Amygdala (tissue), 56 donors: Measurements from ENCODE around the gene C12orf43.
A peak's percentile ranks its signal among the peaks of the same experiment; 100 is the strongest.
"Not testable (repeated sequence)": the region's sequence is repeated elsewhere in the genome, so short reads cannot be mapped to it uniquely, and the experiment has no call there.

Source experiments
- DNase-seq, 56 donors: peaks; one replicate each; lab custom pipeline; 2025; lab: John Stamatoyannopoulos, UW

The C12orf43 gene, protein sequence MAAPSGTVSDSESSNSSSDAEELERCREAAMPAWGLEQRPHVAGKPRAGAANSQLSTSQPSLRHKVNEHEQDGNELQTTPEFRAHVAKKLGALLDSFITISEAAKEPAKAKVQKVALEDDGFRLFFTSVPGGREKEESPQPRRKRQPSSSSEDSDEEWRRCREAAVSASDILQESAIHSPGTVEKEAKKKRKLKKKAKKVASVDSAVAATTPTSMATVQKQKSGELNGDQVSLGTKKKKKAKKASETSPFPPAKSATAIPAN

DNA sequence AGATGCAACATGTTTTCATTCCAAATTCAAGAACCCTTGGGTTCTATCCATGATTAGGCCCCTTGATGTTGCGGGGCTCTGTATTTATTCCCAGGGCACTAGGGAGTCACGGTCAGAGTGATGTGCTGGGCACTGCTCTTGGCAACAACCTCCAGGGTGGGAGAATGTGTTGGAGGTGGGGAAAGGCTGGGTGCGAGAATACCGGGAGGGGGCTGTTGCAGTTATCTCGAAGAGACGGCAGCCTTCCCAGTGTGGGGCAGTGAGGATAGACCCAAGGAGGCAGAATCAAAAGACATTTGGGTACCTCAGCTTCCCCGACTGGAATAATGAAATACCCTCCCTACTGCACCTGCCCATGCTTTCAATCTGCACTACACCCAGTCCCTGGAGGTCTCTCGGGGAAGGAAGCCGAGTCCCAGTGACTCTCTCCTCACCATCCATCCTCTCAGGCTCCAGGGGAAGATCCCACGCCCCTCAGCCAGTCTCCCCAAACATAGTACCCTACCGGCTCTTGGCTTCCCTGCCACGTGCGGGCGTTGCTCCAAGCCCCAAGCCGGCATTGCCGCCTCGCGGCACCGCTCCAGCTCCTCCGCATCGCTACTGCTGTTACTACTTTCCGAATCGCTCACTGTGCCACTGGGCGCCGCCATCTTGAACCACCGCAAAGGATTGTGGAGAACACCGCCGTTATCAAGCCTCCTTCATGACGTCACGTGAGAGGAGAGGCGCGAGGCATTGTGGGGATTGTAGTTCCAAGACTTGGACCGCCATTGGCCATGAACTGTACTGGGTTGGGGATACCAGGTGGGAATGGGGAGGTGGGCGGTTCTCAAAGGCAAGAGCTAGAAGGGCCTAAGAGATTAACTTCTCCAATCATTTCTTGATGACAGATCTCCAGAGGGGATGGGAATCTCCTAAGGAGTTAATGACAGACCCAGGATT is at the start of gene C12orf43:
C12orf43 (minus strand) TSS at position 663 of the 942 bp plus-strand sequence; CDS start at position 650, 13 bp downstream.
- peak; percentile 38 to 98 (median 88) for DNase-seq

DNA sequence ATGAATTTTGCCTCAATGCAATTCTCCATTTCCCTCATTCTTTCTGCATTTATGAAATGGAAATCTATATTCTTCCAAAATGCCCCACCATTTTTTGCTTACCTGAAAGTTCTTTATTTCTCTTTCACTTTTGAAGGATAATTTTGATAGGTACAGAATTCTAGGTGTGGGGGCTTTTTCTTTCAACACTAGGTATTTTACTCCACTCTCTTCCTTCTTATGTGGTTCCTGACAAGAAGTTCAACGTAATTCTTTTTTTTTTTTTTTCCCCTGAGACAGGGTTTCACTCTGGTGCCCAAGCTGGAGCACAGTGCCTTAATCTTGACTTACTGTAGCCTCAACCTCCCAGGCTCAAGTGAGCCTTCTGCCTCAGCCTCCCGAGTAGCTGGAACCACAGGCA is 49.1 kb upstream of the C12orf43 start:
- DNase-seq = no peak

DNA sequence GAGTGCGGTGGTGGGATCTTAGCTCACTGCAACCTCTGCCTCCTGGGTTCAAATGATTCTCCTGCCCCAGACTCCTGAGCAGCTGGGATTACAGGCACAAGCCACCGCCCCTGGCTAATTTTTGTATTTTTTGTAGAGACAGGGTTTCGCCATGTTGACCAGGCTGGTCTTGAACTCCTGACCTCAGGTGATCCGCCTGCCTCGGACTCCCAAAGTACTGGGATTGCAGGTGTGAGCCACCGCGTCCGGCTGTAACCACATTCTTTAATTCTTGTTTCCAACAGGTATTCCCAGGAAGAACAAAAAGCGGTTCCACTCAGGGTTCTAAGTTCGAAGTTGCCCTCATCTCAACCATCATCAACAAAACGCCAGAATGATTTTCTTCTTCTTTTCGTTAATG is 48.3 kb upstream of the C12orf43 start:
- DNase-seq = not testable (repeated sequence)

GRCh38 chr12:121064116-121064515 is 47.8 kb upstream of the C12orf43 start:
- no peak for DNase-seq

- DNase-seq = no peak
Observed at GRCh38 chr12:121062391-121063045, 46.2 kb upstream of the C12orf43 start.

DNA sequence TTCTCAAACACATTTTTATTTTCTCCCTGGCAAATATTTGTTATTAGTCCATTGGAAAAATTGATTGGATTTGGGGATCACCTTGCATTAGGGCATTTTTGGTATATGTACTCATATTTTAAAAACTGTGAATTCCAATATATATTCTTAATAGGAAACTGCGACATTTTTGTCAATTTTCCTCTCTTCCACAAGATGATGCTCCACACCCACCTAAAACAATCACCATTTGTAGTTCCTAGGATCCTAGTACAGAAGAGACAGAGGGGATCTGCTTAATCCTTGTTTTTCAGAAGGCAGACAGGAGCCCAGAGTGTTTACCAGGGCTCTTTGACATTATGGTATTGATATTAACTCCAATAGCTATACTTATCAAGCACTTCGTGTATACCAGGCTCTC is 45.5 kb upstream of the C12orf43 start:
- peak in 1 of 56 donors; percentile 6 for DNase-seq

- DNase-seq = peak in 13 of 56 donors; percentile 2 to 19 (median 6)
Observed at GRCh38 chr12:121060149-121061001, 44.1 kb upstream of the C12orf43 start.

DNA sequence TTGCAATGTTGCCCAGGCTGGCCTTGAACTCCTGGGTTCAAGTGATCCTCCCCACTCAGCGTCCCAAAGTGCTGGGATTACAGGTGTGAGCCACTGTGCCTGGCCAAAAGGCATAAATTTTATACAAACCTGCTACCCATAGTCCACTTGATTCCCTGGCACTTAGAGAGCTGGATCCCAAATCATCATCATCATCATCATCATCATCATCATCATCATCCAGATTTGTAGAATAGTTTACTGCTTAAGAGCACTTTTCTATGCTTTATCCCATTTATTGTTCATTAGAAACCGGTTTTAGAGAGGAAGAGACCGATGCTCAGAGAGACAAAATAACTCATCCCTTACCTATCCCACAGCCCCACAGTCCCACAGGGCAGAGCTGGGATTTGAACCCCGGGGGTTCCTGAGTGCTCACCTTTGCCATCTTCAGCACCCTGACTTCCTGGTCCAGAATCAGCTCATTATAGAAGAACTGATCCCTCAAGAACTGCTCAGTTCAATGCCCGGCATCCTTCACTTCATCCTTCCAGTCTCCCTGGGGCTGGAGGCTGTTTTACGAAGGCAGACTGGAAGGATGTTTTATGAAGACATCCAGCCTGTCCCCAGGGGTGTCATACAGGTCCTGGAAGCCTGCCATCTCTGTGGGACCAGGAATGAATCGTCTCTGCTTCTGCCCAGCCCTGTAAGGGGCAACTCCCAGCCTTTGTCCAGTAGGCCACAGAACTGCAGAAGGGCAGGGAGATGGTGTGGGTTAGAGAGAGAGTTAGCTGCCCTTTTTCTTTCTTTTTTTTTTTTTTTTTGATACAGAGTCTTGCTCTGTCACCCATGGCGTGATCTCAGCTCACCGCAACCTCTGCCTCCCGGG is 43.0 kb upstream of the C12orf43 start:
- no peak for DNase-seq

DNA sequence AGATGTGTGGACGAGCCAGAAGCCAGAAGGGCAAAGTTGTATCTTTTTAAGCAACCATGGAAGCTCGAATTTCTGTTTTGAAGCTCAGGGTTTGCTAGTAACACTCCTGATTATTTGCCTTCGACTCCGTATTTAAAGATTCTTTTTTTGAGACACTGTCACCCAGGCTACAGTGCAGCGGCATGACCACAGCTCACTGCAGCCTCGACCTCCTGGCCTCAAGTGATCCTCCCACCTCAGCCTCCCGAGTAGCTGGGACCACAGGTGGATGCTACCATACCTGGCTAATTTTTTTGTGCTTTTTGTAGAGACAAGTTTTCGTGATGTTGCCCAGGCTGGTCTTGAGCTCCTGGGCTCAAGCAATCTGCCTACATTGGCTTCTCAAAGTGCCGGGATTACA is 41.5 kb upstream of the C12orf43 start:
- no peak for DNase-seq

DNA sequence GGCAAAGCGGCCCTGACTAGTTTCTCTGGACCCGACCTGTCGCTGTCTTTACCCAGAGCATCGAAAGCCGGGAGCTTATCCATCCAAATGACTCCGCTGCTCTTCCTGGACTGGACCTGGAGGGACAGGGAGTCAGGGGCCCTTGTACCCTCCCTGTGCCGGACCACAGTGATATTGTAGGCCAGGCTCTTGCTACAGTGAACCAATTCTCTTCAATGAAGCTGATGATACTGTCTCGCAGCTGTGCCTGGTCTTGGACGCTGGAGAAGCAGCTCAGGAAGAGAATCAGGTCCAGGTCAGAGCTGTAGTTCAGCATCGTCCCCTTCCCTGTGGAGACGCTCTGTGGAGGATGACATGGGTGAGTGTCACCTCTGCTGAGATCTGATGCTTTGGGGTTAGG is 37.4 kb upstream of the C12orf43 start:
- no peak for DNase-seq

DNA sequence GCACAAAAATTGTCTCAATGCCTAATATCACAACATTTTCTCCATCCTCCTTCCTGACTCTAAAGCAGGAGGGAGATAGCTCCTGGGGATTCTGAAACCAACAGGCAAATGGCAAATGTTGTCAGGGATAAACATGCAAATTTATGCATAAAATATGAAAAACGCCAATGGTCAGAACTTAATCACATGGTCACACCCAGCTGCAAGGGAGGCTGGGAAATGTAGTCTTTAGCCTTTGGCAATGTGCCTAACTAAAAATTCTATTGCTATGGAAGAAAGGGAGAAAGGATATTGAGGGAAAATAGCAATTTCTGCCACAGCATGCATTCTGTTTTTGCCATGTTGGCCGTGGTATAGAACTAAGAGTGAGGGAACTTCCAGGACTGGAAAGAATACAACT is 34.4 kb upstream of the C12orf43 start:
- peak in 2 of 56 donors; percentile 2 to 18 for DNase-seq

- DNase-seq = no peak
Observed at GRCh38 chr12:121048442-121048841, 32.2 kb upstream of the C12orf43 start.

- not testable (repeated sequence) for DNase-seq
Observed at GRCh38 chr12:121047400-121047799, 31.1 kb upstream of the C12orf43 start.

GRCh38 chr12:121043067-121043466 is 26.8 kb upstream of the C12orf43 start:
- DNase-seq = no peak

DNA sequence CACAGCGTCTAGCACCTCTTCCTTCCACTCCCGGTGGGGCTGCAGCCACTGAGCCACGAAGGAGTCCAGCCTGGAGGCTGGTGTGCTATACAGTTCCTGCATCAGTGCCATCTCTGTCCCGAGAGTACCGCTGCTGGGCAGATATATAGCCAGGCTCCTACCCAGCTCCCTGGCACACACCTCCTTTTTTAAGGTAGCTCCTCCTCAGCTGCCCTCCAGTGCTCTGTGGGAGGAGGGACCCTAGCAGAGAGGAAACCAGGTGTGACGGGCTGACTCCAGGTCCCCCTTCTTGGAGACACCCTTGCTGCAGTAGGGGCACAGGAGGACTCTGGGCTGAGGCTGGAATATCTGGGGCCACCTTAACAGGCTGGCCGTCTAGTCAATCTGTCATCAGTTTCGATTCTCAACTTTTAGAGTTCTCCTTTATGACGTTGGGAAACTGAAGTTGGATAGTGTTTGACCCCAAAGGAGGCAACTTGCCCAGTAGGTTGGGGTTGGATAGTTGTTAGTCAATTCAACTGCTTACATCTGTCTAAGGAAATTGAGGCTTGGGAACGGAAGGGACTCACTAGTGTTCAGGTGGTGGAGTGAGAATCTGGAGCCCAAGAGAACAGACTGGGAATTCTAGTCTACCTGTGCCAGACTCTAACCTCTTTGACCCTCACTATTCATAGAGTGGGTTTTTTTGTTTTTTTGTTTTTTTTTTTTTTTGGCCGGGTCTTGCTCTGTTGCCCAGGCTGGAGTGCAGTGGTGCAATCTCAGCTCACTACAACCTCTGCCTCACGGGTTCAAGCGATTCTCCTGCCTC is 22.8 kb upstream of the C12orf43 start, which contains the start of gene OASL:
OASL (minus strand) TSS at position 386 of the 808 bp plus-strand sequence; CDS start at position 111, 275 bp downstream.
- peak in 15 of 56 donors; percentile 2 to 37 (median 6) for DNase-seq

DNA sequence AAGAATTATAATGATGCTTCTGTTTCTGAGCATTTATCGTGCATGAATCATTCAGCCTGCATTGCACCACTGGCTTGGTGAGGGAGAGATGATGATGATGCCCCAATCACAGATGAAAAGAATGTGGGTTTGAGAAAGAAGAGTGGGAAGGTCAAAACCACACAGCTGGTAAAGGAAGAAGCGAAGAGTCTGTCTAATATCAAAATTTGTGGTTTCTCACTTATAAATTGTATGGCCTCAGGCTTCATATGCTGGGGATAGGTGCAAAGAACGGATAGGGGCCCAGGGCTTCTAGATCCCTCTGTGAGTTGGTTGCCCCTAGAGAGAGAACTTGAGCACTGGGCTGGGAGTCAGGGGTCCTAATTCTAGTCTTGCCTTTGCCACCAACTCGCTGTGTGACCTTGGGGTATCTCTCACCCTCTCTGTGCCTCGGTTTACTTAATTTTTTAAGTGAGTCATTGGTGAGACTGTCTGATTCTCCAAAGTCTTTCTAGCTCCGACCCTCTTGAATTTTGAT is 20.6 kb upstream of the C12orf43 start:
- DNase-seq = no peak

- DNase-seq = no peak
Observed at GRCh38 chr12:121034616-121035305, 18.5 kb upstream of the C12orf43 start.
